ENCODE data around the gene HPGD. TPM values are rescaled to one million over a fixed set of nuclear protein-coding genes. Genes with fewer than 3 reads are reported as not detected.

HPGD gene
- total and polyA plus RNA-seq, 9 of the 15 experiments (the other 6 are each of a cell fraction or from before 2014, with no cell fraction given) = 2.3 to 8.6 (median 4.8) TPM

DNA sequence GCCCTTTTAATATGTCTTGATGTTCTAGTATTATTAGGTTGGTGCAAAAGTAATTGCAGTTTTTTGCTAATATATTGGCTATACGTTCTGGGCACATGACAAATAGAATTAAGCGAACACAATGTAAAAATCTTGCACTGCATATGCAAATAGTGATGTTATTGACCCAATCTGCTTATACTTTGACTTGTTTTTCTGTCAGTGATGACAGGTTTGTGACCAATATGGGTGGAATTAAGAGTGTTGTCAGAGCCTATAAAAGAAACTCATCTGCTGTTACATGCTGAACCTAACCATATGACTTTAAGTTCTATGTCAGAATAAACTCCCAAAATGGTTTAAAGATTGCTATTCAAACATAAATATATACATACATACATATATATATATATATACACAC is 30.7 kb upstream of the HPGD start:
- H3K4me3 ChIP-seq = no peak overlapping the region
- no peak overlapping the region for H3K4me2 ChIP-seq (ENCODE audit: insufficient read depth, low read length)
- FAIRE-seq = no peak
- 49% methylated on average over 2 of the region's 2 CpGs for WGBS (ENCODE audit: insufficient coverage, low coverage, missing lambda C conversion rate)
- no peaks in the 10 kb centered on the region for H3K79me2 ChIP-seq (ENCODE audit: control insufficient read depth, insufficient read depth, low read length)
- CTCF ChIA-PET (ENCODE audit: low intra/inter-chr PET ratio) = no interaction called here
- no peaks in the 10 kb centered on the region for H3K4me1 ChIP-seq (replicated peaks in 1 of 2; ENCODE audit: control insufficient read depth in 2 of 2, insufficient read depth in 2 of 2, low read length in 2 of 2)
- no peaks in the 10 kb centered on the region for H3K9me1 ChIP-seq (ENCODE audit: control insufficient read depth, insufficient read depth, low read length)
- H2AFZ ChIP-seq (ENCODE audit: low read depth, low read length) = no peak overlapping the region
- BruUV-seq (replicated peaks) = no TSS peak
- intact Hi-C loops (cut with micrococcal nuclease) = no loop called here
- ATAC-seq = no peak
- DNase-seq (ENCODE audit: extremely low read depth in 1 of 4, low spot score in 3 of 4) = no peak
- no peaks in the 10 kb centered on the region; the same call in 1 of the 2 replicates for H3K9me3 ChIP-seq (replicated peaks; ENCODE audit: control insufficient read depth, insufficient read depth, low read depth, low read length)
- H3K27ac ChIP-seq (ENCODE audit: extremely low read depth, low read depth, low read length) = no peak overlapping the region
- TF ChIP-seq TSC22D4 (tag; IDR thresholded peaks at IDR 0.05) (no peak), BHLHE40 (IDR thresholded peaks at IDR 0.05; ENCODE audit: low read length) (no peak), SOX6 (IDR thresholded peaks at IDR 0.05) (no peak), PHF20 (IDR thresholded peaks at IDR 0.05; ENCODE audit: partially characterized antibody) (no peak), RFX5 (IDR thresholded peaks at IDR 0.05; ENCODE audit: low read depth, low read length) (no peak), ZKSCAN8 (CRISPR knock-in tag; IDR thresholded peaks at IDR 0.05) (no peak), TAF7 (tag; IDR thresholded peaks at IDR 0.05) (no peak)
- TF ChIP-seq, protein P1, sequence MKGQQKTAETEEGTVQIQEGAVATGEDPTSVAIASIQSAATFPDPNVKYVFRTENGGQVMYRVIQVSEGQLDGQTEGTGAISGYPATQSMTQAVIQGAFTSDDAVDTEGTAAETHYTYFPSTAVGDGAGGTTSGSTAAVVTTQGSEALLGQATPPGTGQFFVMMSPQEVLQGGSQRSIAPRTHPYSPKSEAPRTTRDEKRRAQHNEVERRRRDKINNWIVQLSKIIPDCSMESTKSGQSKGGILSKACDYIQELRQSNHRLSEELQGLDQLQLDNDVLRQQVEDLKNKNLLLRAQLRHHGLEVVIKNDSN (CRISPR knock-in tag; IDR thresholded peaks at IDR 0.05) = no peak
- TF ChIP-seq, protein P2, sequence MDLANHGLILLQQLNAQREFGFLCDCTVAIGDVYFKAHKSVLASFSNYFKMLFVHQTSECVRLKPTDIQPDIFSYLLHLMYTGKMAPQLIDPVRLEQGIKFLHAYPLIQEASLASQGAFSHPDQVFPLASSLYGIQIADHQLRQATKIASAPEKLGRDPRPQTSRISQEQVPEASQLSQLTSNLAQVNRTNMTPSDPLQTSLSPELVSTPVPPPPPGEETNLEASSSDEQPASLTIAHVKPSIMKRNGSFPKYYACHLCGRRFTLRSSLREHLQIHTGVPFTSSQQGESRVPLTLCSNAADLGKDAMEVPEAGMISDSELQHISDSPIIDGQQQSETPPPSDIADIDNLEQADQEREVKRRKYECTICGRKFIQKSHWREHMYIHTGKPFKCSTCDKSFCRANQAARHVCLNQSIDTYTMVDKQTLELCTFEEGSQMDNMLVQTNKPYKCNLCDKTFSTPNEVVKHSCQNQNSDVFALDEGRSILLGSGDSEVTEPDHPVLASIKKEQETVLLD (IDR thresholded peaks at IDR 0.05) = no peak
- no peaks in the 10 kb centered on the region for H4K20me1 ChIP-seq (replicated peaks; ENCODE audit: control insufficient read depth, insufficient read depth, low read length)
- H3K36me3 ChIP-seq (ENCODE audit: control insufficient read depth, insufficient read depth, low read length) = no peaks in the 10 kb centered on the region
- no peaks in the 10 kb centered on the region for H3K27me3 ChIP-seq (ENCODE audit: control insufficient read depth in 2 of 2, insufficient read depth in 2 of 2, low read length in 2 of 2)
- POLR2A ChIA-PET = no interaction called here
- H3K9ac ChIP-seq (ENCODE audit: insufficient read depth in 1 of 2, low read depth in 2 of 2, low read length in 2 of 2) = no peak overlapping the region
- in situ Hi-C loops (cut with MboI) = no loop called here
